ENCODE results near the gene ARFGEF3.

DNA sequence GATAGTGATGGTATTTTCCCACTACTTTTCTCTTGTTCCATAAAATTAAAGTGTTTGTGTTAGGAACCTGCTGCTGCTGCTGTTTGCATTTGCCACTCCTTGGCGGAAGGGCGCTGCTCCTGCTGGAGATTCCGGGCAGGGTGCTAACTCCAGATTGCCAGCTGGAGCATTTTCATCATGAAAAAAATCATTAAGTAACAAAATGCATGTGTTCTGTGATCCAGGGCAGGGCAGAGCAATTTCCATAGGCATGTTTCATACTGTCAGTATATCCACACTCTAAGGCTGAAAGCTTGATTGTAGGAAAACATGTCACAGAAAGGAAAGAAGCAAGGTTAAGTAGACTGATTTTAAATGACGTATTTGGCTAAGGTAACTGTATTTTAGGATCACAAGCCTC, 32.5 kb downstream of the ARFGEF3 start:
- TF ChIP-seq POLR2AphosphoS5 (IDR thresholded peaks at IDR 0.05; ENCODE audit: borderline replicate concordance, low read depth, low read length) = no peak
- TF ChIP-seq EZH2 (IDR thresholded peaks at IDR 0.05) = no peak
- TF ChIP-seq FOXP2 (optimal IDR thresholded peaks at IDR 0.05; ENCODE audit: control extremely low read depth, extremely low read length, insufficient read depth) = no peak
